Panc1 (cell line): ENCODE results near the gene PLEKHG4. TPM values are rescaled to one million over a fixed set of nuclear protein-coding genes. Genes with fewer than 3 reads are reported as not detected.

ENCODE experiments used
- ATAC-seq: fragments of 200-7000 bp; cut with Tn5 transposase; 2 replicates; pipeline ENCODE4 v1.9.1; 2020; ENCODE audit warnings: mild to moderate bottlenecking, moderate library complexity
- BruUV-seq: library from RNA; stranded (reverse); fragments of 400-500 nt; replicated peaks from 2 replicates; lab custom pipeline; 2021; lab: Mats Ljungman, UMichigan
- CTCF ChIA-PET: fragments of 300-600 bp; sonication (Branson Sonifier 250); formaldehyde crosslinking; loops from one replicate; lab custom pipeline; 2022; ENCODE audit warnings: antibody characterized with exemption; lab: Charles Lee
- POLR2A ChIA-PET: fragments of 300-600 bp; sonication (Branson Sonifier 250); formaldehyde crosslinking; loops from one replicate; lab custom pipeline; 2022; ENCODE audit warnings: antibody characterized with exemption; lab: Charles Lee
- DNase-seq: peaks from one replicate; pipeline ENCODE4 v3.0.0-alpha.2; 2010; ENCODE audit warnings: low read depth, low spot score
- H3K27ac ChIP-seq: 2 replicates; pipeline ENCODE4 v1.5.1; 2011; ENCODE audit warnings: mild to moderate bottlenecking, low read length, inconsistent platforms
- H3K27me3 ChIP-seq: fragments of 200-500 bp; sonication (Bioruptor generic); 2 replicates; pipeline ENCODE4 v1.6.0; 2014; ENCODE audit warnings: low read length, inconsistent platforms; ENCODE audit not compliant: control insufficient read depth, insufficient read depth
- H3K36me3 ChIP-seq: fragments of 200-500 bp; sonication (Bioruptor generic); 2 replicates; pipeline ENCODE4 v1.5.1; 2014; ENCODE audit warnings: inconsistent platforms, mild to moderate bottlenecking, low read length, moderate library complexity; ENCODE audit not compliant: control insufficient read depth, insufficient read depth
- H3K4me1 ChIP-seq: 2 replicates; pipeline ENCODE4 v1.5.1; 2011; ENCODE audit warnings: inconsistent platforms, mild to moderate bottlenecking, low read length, moderate library complexity; ENCODE audit not compliant: control insufficient read depth, insufficient read depth
- H3K4me3 ChIP-seq, 2 experiments: 2 replicates each; pipeline ENCODE4 v1.5.1; 2011 to 2012; ENCODE audit warnings: low read depth in 2 of 2, low read length in 2 of 2, mild to moderate bottlenecking in 2 of 2, inconsistent platforms in 1 of 2, moderate library complexity in 1 of 2
- H3K9me3 ChIP-seq: fragments of 200-500 bp; sonication (Bioruptor generic); 2 replicates; pipeline ENCODE4 v1.5.1; 2014; ENCODE audit warnings: low read depth, mild to moderate bottlenecking, inconsistent platforms, low read length, moderate library complexity; ENCODE audit not compliant: control insufficient read depth, insufficient read depth
- POLR2AphosphoS5 ChIP-seq: IDR thresholded peaks from 2 replicates; pipeline ENCODE4 v1.6.1; 2012; ENCODE audit warnings: mild to moderate bottlenecking, low read depth, low read length, moderate library complexity
- REST ChIP-seq, 2 experiments: IDR thresholded peaks; 2 replicates each; pipeline ENCODE4 v1.6.1; 2011 to 2012; ENCODE audit warnings: low read depth in 2 of 2, control low read depth in 1 of 2, low read length in 1 of 2, mild to moderate bottlenecking in 1 of 2, moderate library complexity in 1 of 2; ENCODE audit not compliant: insufficient read depth in 1 of 2
- SIN3A ChIP-seq: IDR thresholded peaks from 2 replicates; pipeline ENCODE4 v1.6.1; 2012; ENCODE audit warnings: low read depth, mild to moderate bottlenecking, low read length, moderate library complexity, borderline replicate concordance; ENCODE audit not compliant: insufficient read depth
- TCF7L2 ChIP-seq: IDR thresholded peaks from 2 replicates; pipeline ENCODE4 v1.6.1; 2011; ENCODE audit warnings: mild to moderate bottlenecking, low read depth, low read length, inconsistent platforms
- in situ Hi-C: cut with HindIII; loops from 2 replicates; pipeline ENCODE4 v1.10.0; 2016; ENCODE audit warnings: low sequenced_read_pairs, low pct_unique_long_range_greater_than_20kb
- intact Hi-C: fragments of 100-400 bp; cut with micrococcal nuclease; formaldehyde crosslinking; loops from one replicate; pipeline ENCODE4 v1.10.0; 2022; ENCODE audit not compliant: unreplicated experiment
- total RNA-seq: library from RNA; stranded (reverse); gene quantifications from one replicate; pipeline ENCODE4 v1.2.1, GENCODE V29; 2021; ENCODE audit not compliant: unreplicated experiment
- TF ChIP-seq, protein P1 (sequence below): fragments of 450-650 bp; IDR thresholded peaks from 2 replicates; pipeline ENCODE4 v1.5.1; 2017; ENCODE audit warnings: mild to moderate bottlenecking

Gene PLEKHG4
- total RNA-seq, 1 experiment from 2014 or later: 6.7 TPM

GRCh38 chr16:67302076-67302475 lies 22.7 kb downstream of the PLEKHG4 start:
- ChIA-PET CTCF (no interaction called here), POLR2A (no interaction called here)
- no peak overlapping the region for H3K27ac ChIP-seq
- DNase-seq (no peak), ATAC-seq (no peak)
- no peak for TF ChIP-seq TCF7L2
- TF ChIP-seq SIN3A: no peak
- TF ChIP-seq REST (IDR thresholded peaks at IDR 0.05; ENCODE audit: insufficient read depth in 1 of 2, low read depth in 2 of 2, low read length in 1 of 2): no peak
- no peak for TF ChIP-seq POLR2AphosphoS5
- TF ChIP-seq, protein P1, sequence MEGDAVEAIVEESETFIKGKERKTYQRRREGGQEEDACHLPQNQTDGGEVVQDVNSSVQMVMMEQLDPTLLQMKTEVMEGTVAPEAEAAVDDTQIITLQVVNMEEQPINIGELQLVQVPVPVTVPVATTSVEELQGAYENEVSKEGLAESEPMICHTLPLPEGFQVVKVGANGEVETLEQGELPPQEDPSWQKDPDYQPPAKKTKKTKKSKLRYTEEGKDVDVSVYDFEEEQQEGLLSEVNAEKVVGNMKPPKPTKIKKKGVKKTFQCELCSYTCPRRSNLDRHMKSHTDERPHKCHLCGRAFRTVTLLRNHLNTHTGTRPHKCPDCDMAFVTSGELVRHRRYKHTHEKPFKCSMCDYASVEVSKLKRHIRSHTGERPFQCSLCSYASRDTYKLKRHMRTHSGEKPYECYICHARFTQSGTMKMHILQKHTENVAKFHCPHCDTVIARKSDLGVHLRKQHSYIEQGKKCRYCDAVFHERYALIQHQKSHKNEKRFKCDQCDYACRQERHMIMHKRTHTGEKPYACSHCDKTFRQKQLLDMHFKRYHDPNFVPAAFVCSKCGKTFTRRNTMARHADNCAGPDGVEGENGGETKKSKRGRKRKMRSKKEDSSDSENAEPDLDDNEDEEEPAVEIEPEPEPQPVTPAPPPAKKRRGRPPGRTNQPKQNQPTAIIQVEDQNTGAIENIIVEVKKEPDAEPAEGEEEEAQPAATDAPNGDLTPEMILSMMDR: no peak
- H3K36me3 ChIP-seq: no peaks in the 10 kb centered on the region
- H3K4me1 ChIP-seq: no peaks in the 10 kb centered on the region
- intact Hi-C loops: no loop called here
- no peaks in the 10 kb centered on the region for H3K27me3 ChIP-seq
- BruUV-seq: no TSS peak
- no peaks in the 10 kb centered on the region for H3K9me3 ChIP-seq
- no peak overlapping the region for H3K4me3 ChIP-seq
- in situ Hi-C loops: no loop called here

DNA sequence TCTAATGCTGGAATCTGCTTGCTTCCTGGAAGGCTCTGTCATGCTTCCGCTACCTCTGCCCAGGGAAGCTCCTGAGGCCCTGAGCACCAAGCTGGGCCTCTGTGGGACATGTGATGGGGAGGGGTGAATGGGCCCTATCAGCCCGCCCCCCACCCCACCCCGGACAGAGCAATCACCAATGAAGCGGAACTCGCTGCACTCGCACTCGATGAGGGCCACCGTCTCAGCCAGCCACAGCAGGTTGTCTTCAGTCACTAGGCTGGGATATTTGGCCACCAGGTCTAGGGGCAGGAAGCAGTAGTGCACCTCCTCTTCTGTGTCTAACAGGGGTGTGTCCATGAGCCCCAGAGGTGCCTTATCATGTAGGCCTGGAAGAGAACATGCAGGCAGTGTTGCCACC lies 23.6 kb downstream of the PLEKHG4 start:
- TF ChIP-seq SIN3A (no peak), POLR2AphosphoS5 (no peak)
- in situ Hi-C loops (no loop called here), intact Hi-C loops (no loop called here)
- Histone ChIP-seq H3K4me3 (no peak overlapping the region), H3K27me3 (no peaks in the 10 kb centered on the region), H3K27ac (no peak overlapping the region), H3K36me3 (no peaks in the 10 kb centered on the region), H3K4me1 (no peaks in the 10 kb centered on the region), H3K9me3 (no peaks in the 10 kb centered on the region)
- ATAC-seq (no peak), DNase-seq (no peak)
- BruUV-seq: no TSS peak
- ChIA-PET POLR2A (no interaction called here), CTCF (no interaction called here)

DNA sequence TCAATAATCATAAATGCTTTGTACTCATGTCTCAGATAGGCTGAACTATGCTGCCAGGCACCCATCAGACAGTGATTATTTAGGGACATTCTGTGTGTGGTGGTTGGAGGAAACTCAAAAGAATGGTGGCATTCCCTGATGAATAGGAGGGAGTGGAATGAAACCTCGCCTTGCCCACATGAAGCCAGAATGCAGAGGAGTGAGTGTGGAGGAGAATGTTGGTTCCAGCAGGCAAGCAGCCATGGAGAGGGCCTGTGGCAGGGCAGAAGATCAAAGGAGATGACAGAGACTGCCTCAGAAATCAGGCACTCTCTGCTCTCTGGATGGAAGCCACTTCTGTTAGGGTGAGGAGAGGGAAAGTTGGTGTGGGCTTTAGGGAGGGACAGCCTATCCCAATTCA lies 24.7 kb downstream of the PLEKHG4 start:
- H3K4me3 ChIP-seq: no peak overlapping the region
- ChIA-PET POLR2A (no interaction called here), CTCF (no interaction called here)
- H3K27me3 ChIP-seq: no peaks in the 10 kb centered on the region
- BruUV-seq: no TSS peak
- in situ Hi-C loops: no loop called here
- no peaks in the 10 kb centered on the region for H3K9me3 ChIP-seq
- no peaks in the 10 kb centered on the region for H3K36me3 ChIP-seq
- TF ChIP-seq, protein P1: no peak
- no peak for TF ChIP-seq REST (IDR thresholded peaks at IDR 0.05; ENCODE audit: insufficient read depth in 1 of 2, low read depth in 2 of 2, low read length in 1 of 2)
- no peak for TF ChIP-seq POLR2AphosphoS5
- no peak for TF ChIP-seq SIN3A
- TF ChIP-seq TCF7L2: no peak
- no peaks in the 10 kb centered on the region for H3K4me1 ChIP-seq
- intact Hi-C loops: no loop called here
- ATAC-seq (no peak), DNase-seq (no peak)
- no peak overlapping the region for H3K27ac ChIP-seq
